ENCODE data around the gene ASRGL1. TPM values are rescaled to one million over a fixed set of nuclear protein-coding genes. Genes with fewer than 3 reads are reported as not detected.
"Not testable (repeated sequence)": the region's sequence is repeated elsewhere in the genome, so short reads cannot be mapped to it uniquely, and the experiment has no call there.

The ASRGL1 gene
- total RNA-seq, 1 experiment from 2014 or later = 51.6 TPM

GRCh38 chr11:62340269-62340901, 3.1 kb downstream of the ASRGL1 start (continued):
- TF ChIP-seq PRDM15 (CRISPR knock-in tag; IDR thresholded peaks at IDR 0.05) = no peak
- no peak for TF ChIP-seq E2F4 (CRISPR knock-in tag; IDR thresholded peaks at IDR 0.05; ENCODE audit: borderline replicate concordance, low read depth)

- TF ChIP-seq ZNF423 (CRISPR knock-in tag; IDR thresholded peaks at IDR 0.05) (no peak), GTF2I (CRISPR knock-in tag; conservative IDR thresholded peaks at IDR 0.05) (no peak), ZNF121 (CRISPR knock-in tag; IDR thresholded peaks at IDR 0.05) (no peak), ERG (CRISPR knock-in tag; IDR thresholded peaks at IDR 0.05) (no peak)
- peaks cover 13% of the 10 kb centered on the region for H3K27me3 Mint-ChIP-seq (ENCODE audit: low read depth)
- H3K9me3 Mint-ChIP-seq = no peaks in the 10 kb centered on the region
- POLR2A ChIA-PET = no interaction called here
- DNase-seq (ENCODE audit: low spot score) = no peak
- CTCF ChIA-PET = interaction anchor here (0.7 to 2.6 kb wide), 7 partner anchors 8 to 81 kb away, joined by 3 to 18 read pairs (median 11); no protein-coding TSS in a partner anchor
- H3K4me3 Mint-ChIP-seq = no peak overlapping the region
- H3K36me3 Mint-ChIP-seq = peaks cover 17% of the 10 kb centered on the region
- no peak overlapping the region for H3K27ac Mint-ChIP-seq
- H3K4me1 Mint-ChIP-seq = peaks cover 28% of the 10 kb centered on the region
- ATAC-seq = no peak
These were observed 4.3 kb downstream of the ASRGL1 start for GRCh38 chr11:62341588-62341987.

- H3K9me3 Mint-ChIP-seq; ATAC-seq; POLR2A ChIA-PET; H3K4me3 Mint-ChIP-seq; H3K27me3 Mint-ChIP-seq (ENCODE audit: low read depth); H3K27ac Mint-ChIP-seq; DNase-seq (ENCODE audit: low spot score): not testable (repeated sequence)
- Mint-ChIP-seq H3K36me3 (peaks cover 17% of the 10 kb centered on the region), H3K4me1 (peaks cover 23% of the 10 kb centered on the region)
- CTCF ChIA-PET = interaction anchor here (0.6 to 1.7 kb wide), 4 partner anchors 31 to 445 kb away, joined by 3 to 6 read pairs (median 4); no protein-coding TSS in a partner anchor
These were observed 6.5 kb downstream of the ASRGL1 start for GRCh38 chr11:62343646-62344190.

- no peaks in the 10 kb centered on the region for H3K9me3 Mint-ChIP-seq
- DNase-seq (ENCODE audit: low spot score) (no peak), ATAC-seq (no peak)
- POLR2A ChIA-PET = no interaction called here
- peaks cover 26% of the 10 kb centered on the region for H3K4me1 Mint-ChIP-seq
- peaks cover 17% of the 10 kb centered on the region for H3K36me3 Mint-ChIP-seq
- TF ChIP-seq ZNF121 (CRISPR knock-in tag; IDR thresholded peaks at IDR 0.05) = no peak
- TF ChIP-seq ZNF423 (CRISPR knock-in tag; IDR thresholded peaks at IDR 0.05) = no peak
- TF ChIP-seq CREB1 (CRISPR knock-in tag; IDR thresholded peaks at IDR 0.05) = no peak
- no peak for TF ChIP-seq HMGXB4 (CRISPR knock-in tag; IDR thresholded peaks at IDR 0.05)
- no peak for TF ChIP-seq MLX (CRISPR knock-in tag; IDR thresholded peaks at IDR 0.05)
- no peak for TF ChIP-seq NFATC4 (CRISPR knock-in tag; IDR thresholded peaks at IDR 0.05)
- no peak for TF ChIP-seq USF2 (CRISPR knock-in tag; IDR thresholded peaks at IDR 0.05)
- TF ChIP-seq PRRX2 (CRISPR knock-in tag; IDR thresholded peaks at IDR 0.05) = no peak
- TF ChIP-seq ZNF416 (CRISPR knock-in tag; IDR thresholded peaks at IDR 0.05) = no peak
- TF ChIP-seq ZNF671 (CRISPR knock-in tag; IDR thresholded peaks at IDR 0.05) = no peak
- TF ChIP-seq ARID4B (CRISPR knock-in tag; IDR thresholded peaks at IDR 0.05; ENCODE audit: borderline replicate concordance) = no peak
- no peak overlapping the region for H3K4me3 Mint-ChIP-seq
- H3K27me3 Mint-ChIP-seq (ENCODE audit: low read depth) = no peaks in the 10 kb centered on the region
- CTCF ChIA-PET = interaction anchor here (0.6 kb wide), 1 partner anchor 445 kb away, joined by 6 read pairs; no protein-coding TSS in a partner anchor
- no peak overlapping the region for H3K27ac Mint-ChIP-seq
These were observed 7.0 kb downstream of the ASRGL1 start for GRCh38 chr11:62344210-62344609.

Data from WTC11 (cell line).